Measurements from ENCODE around the gene SCAF8.

SCAF8 gene

GRCh38 chr6:154757352-154758050, 24.3 kb downstream of the SCAF8 start:
- no peak overlapping the region for H3K9ac ChIP-seq (ENCODE audit: low read depth, low read length, poor library complexity)
- H3K9me3 ChIP-seq (replicated peaks in 1 of 2; ENCODE audit: control insufficient read depth in 2 of 2, insufficient read depth in 1 of 2, low read depth in 1 of 2, low read length in 2 of 2): peaks cover 0 to 14% of the 10 kb centered on the region in 2 donors

GRCh38 chr6:154758125-154758524, 24.9 kb downstream of the SCAF8 start:
- H2BK5ac ChIP-seq (ENCODE audit: low read length): no peak overlapping the region
- no CpG with 5 or more reads among the region's 6 CpGs for WGBS, 2 donors (ENCODE audit: extremely low coverage in 2 of 2, insufficient read length in 2 of 2, insufficient replicate concordance in 1 of 2)
- no peak overlapping the region for H2BK15ac ChIP-seq (ENCODE audit: low read length)
- peaks cover 0 to 36% of the 10 kb centered on the region in 2 donors for H3K36me3 ChIP-seq (replicated peaks in 1 of 2; ENCODE audit: control insufficient read depth in 2 of 2, insufficient read depth in 2 of 2, low read length in 2 of 2)
- peaks cover 0 to 14% of the 10 kb centered on the region in 2 donors for H3K9me3 ChIP-seq (replicated peaks in 1 of 2; ENCODE audit: control insufficient read depth in 2 of 2, insufficient read depth in 1 of 2, low read depth in 1 of 2, low read length in 2 of 2)
- H3K4me1 ChIP-seq (ENCODE audit: control insufficient read depth in 2 of 2, insufficient read depth in 1 of 2, low read depth in 1 of 2, low read length in 2 of 2): peaks cover 0 to 10% of the 10 kb centered on the region in 2 donors
- H3K23ac ChIP-seq (ENCODE audit: low read depth, low read length, poor library complexity): no peak overlapping the region
- no peak overlapping the region for H2AFZ ChIP-seq (ENCODE audit: low read length)
- peak overlapping the region; percentile 38 for H3K27ac ChIP-seq (replicated peaks; ENCODE audit: low read length)
- H4K8ac ChIP-seq (ENCODE audit: low read depth, low read length): no peak overlapping the region
- peaks cover 2% of the 10 kb centered on the region for H3K79me1 ChIP-seq (ENCODE audit: low read depth, low read length)
- no peaks in the 10 kb centered on the region for H3K27me3 ChIP-seq (ENCODE audit: control insufficient read depth in 3 of 3, insufficient read depth in 3 of 3, low read depth in 1 of 3, low read length in 3 of 3)
- H2AK5ac ChIP-seq (ENCODE audit: low read depth, low read length): no peak overlapping the region
- H3K9ac ChIP-seq (ENCODE audit: low read depth, low read length, poor library complexity): no peak overlapping the region
- no peak overlapping the region for H4K91ac ChIP-seq (ENCODE audit: low read depth, low read length, poor library complexity)
- H2BK12ac ChIP-seq (ENCODE audit: low read length): no peak overlapping the region
- no peak overlapping the region for H3K4ac ChIP-seq (ENCODE audit: low read length)
- no peak overlapping the region for H3K14ac ChIP-seq (ENCODE audit: low read length)
- no peak overlapping the region for H2BK120ac ChIP-seq (ENCODE audit: low read depth, low read length)
- DNase-seq (ENCODE audit: low spot score): no peak
- no peak overlapping the region for H3K18ac ChIP-seq (ENCODE audit: low read length)
- no peak overlapping the region for H3K4me3 ChIP-seq (ENCODE audit: low read length in 2 of 2)
- no peak overlapping the region for H3K4me2 ChIP-seq (ENCODE audit: insufficient read depth, low read length, poor library complexity, severe bottlenecking)

More at GRCh38 chr6:154757352-154758050, 24.3 kb downstream of the SCAF8 start:
- H3K4me3 ChIP-seq (ENCODE audit: low read length in 2 of 2): no peak overlapping the region
- no peak overlapping the region for H2BK15ac ChIP-seq (ENCODE audit: low read length)
- no peak overlapping the region for H3K23ac ChIP-seq (ENCODE audit: low read depth, low read length, poor library complexity)
- peaks cover 2% of the 10 kb centered on the region for H3K79me1 ChIP-seq (ENCODE audit: low read depth, low read length)
- no peak overlapping the region for H4K8ac ChIP-seq (ENCODE audit: low read depth, low read length)
- H2BK12ac ChIP-seq (ENCODE audit: low read length): no peak overlapping the region
- no peak overlapping the region for H4K91ac ChIP-seq (ENCODE audit: low read depth, low read length, poor library complexity)
- no CpG with 5 or more reads among the region's 3 CpGs for WGBS, 2 donors (ENCODE audit: extremely low coverage in 2 of 2, insufficient read length in 2 of 2, insufficient replicate concordance in 1 of 2)
- no peak overlapping the region for H3K14ac ChIP-seq (ENCODE audit: low read length)
- H3K18ac ChIP-seq (ENCODE audit: low read length): no peak overlapping the region
- no peak overlapping the region for H3K4me2 ChIP-seq (ENCODE audit: insufficient read depth, low read length, poor library complexity, severe bottlenecking)
- H3K4me1 ChIP-seq (ENCODE audit: control insufficient read depth in 2 of 2, insufficient read depth in 1 of 2, low read depth in 1 of 2, low read length in 2 of 2): peaks cover 0 to 10% of the 10 kb centered on the region in 2 donors
- no peak overlapping the region for H2AFZ ChIP-seq (ENCODE audit: low read length)
- peaks cover 0 to 40% of the 10 kb centered on the region in 2 donors for H3K36me3 ChIP-seq (replicated peaks in 1 of 2; ENCODE audit: control insufficient read depth in 2 of 2, insufficient read depth in 2 of 2, low read length in 2 of 2)
- H3K4ac ChIP-seq (ENCODE audit: low read length): no peak overlapping the region
- H3K27ac ChIP-seq (replicated peaks; ENCODE audit: low read length): no peak overlapping the region
- H3K27me3 ChIP-seq (ENCODE audit: control insufficient read depth in 3 of 3, insufficient read depth in 3 of 3, low read depth in 1 of 3, low read length in 3 of 3): no peaks in the 10 kb centered on the region
- no peak overlapping the region for H2BK120ac ChIP-seq (ENCODE audit: low read depth, low read length)
- H2BK5ac ChIP-seq (ENCODE audit: low read length): no peak overlapping the region
- DNase-seq (ENCODE audit: low spot score): no peak
- H2AK5ac ChIP-seq (ENCODE audit: low read depth, low read length): no peak overlapping the region

DNA sequence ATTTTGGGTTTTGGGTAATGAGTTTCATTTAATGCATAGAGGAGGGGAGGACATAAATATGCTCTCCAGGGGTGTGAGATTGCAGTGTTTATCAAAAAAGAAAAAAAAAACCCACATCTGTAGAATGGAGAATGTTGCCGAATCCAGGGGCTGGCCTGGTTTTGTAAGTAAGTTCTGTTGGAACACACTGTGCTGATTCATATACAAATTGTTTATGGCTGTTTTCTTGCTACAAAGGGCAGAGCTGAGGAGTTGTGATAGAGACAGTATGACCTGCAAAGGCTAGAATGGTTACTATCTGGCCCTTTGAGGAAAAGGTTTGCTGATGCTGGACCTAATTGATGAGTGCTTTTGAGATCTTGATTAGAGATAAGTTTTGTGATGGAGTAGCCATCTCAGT, 30.4 kb downstream of the SCAF8 start:
- WGBS, 2 donors (ENCODE audit: extremely low coverage in 2 of 2, insufficient read length in 2 of 2, insufficient replicate concordance in 1 of 2): no CpG with 5 or more reads among the region's 1 CpG
- H2AFZ ChIP-seq (ENCODE audit: low read length): no peak overlapping the region

GRCh38 chr6:154765273-154765672, 32.1 kb downstream of the SCAF8 start:
- H3K27me3 ChIP-seq (ENCODE audit: control insufficient read depth in 3 of 3, insufficient read depth in 3 of 3, low read depth in 1 of 3, low read length in 3 of 3): no peaks in the 10 kb centered on the region
- H3K23ac ChIP-seq (ENCODE audit: low read depth, low read length, poor library complexity): no peak overlapping the region
- H3K36me3 ChIP-seq (replicated peaks in 1 of 2; ENCODE audit: control insufficient read depth in 2 of 2, insufficient read depth in 2 of 2, low read length in 2 of 2): peaks cover 2 to 41% of the 10 kb centered on the region in 2 donors
- no peak overlapping the region for H3K27ac ChIP-seq (replicated peaks; ENCODE audit: low read length)
- no peak overlapping the region for H2AK5ac ChIP-seq (ENCODE audit: low read depth, low read length)
- H2BK12ac ChIP-seq (ENCODE audit: low read length): no peak overlapping the region
- no peak overlapping the region for H2BK5ac ChIP-seq (ENCODE audit: low read length)
- peaks cover 2% of the 10 kb centered on the region for H3K79me1 ChIP-seq (ENCODE audit: low read depth, low read length)
- H2BK15ac ChIP-seq (ENCODE audit: low read length): no peak overlapping the region
- DNase-seq (ENCODE audit: low spot score): no peak
- H4K91ac ChIP-seq (ENCODE audit: low read depth, low read length, poor library complexity): no peak overlapping the region
- no peak overlapping the region for H3K4me2 ChIP-seq (ENCODE audit: insufficient read depth, low read length, poor library complexity, severe bottlenecking)
- H3K14ac ChIP-seq (ENCODE audit: low read length): no peak overlapping the region
- no peak overlapping the region for H2AFZ ChIP-seq (ENCODE audit: low read length)
- no peak overlapping the region for H3K9ac ChIP-seq (ENCODE audit: low read depth, low read length, poor library complexity)
- H3K9me3 ChIP-seq (replicated peaks in 1 of 2; ENCODE audit: control insufficient read depth in 2 of 2, insufficient read depth in 1 of 2, low read depth in 1 of 2, low read length in 2 of 2): peaks cover 0 to 20% of the 10 kb centered on the region in 2 donors
- no peak overlapping the region for H2BK120ac ChIP-seq (ENCODE audit: low read depth, low read length)
- H3K18ac ChIP-seq (ENCODE audit: low read length): no peak overlapping the region
- peaks cover 9 to 15% of the 10 kb centered on the region in 2 donors for H3K4me1 ChIP-seq (ENCODE audit: control insufficient read depth in 2 of 2, insufficient read depth in 1 of 2, low read depth in 1 of 2, low read length in 2 of 2)
- H3K4me3 ChIP-seq (ENCODE audit: low read length in 2 of 2): no peak overlapping the region
- no peak overlapping the region for H4K8ac ChIP-seq (ENCODE audit: low read depth, low read length)
- WGBS, 2 donors (ENCODE audit: extremely low coverage in 2 of 2, insufficient read length in 2 of 2, insufficient replicate concordance in 1 of 2): no CpG with 5 or more reads among the region's 1 CpG
- H3K4ac ChIP-seq (ENCODE audit: low read length): no peak overlapping the region

More for the DNA sequence above, 30.4 kb downstream of the SCAF8 start:
- no peak overlapping the region for H3K23ac ChIP-seq (ENCODE audit: low read depth, low read length, poor library complexity)
- no peak overlapping the region for H2BK5ac ChIP-seq (ENCODE audit: low read length)
- H2BK120ac ChIP-seq (ENCODE audit: low read depth, low read length): no peak overlapping the region
- DNase-seq (ENCODE audit: low spot score): no peak
- no peak overlapping the region for H4K91ac ChIP-seq (ENCODE audit: low read depth, low read length, poor library complexity)
- no peak overlapping the region for H3K18ac ChIP-seq (ENCODE audit: low read length)
- peaks cover 0 to 42% of the 10 kb centered on the region in 2 donors for H3K36me3 ChIP-seq (replicated peaks in 1 of 2; ENCODE audit: control insufficient read depth in 2 of 2, insufficient read depth in 2 of 2, low read length in 2 of 2)
- H3K9ac ChIP-seq (ENCODE audit: low read depth, low read length, poor library complexity): no peak overlapping the region
- H3K27me3 ChIP-seq (ENCODE audit: control insufficient read depth in 3 of 3, insufficient read depth in 3 of 3, low read depth in 1 of 3, low read length in 3 of 3): no peaks in the 10 kb centered on the region
- no peak overlapping the region for H3K4me3 ChIP-seq (ENCODE audit: low read length in 2 of 2)
- peaks cover 11 to 15% of the 10 kb centered on the region in 2 donors for H3K4me1 ChIP-seq (ENCODE audit: control insufficient read depth in 2 of 2, insufficient read depth in 1 of 2, low read depth in 1 of 2, low read length in 2 of 2)
- no peak overlapping the region for H3K27ac ChIP-seq (replicated peaks; ENCODE audit: low read length)
- H2AK5ac ChIP-seq (ENCODE audit: low read depth, low read length): no peak overlapping the region
- H3K14ac ChIP-seq (ENCODE audit: low read length): no peak overlapping the region
- H2BK15ac ChIP-seq (ENCODE audit: low read length): no peak overlapping the region
- no peak overlapping the region for H2BK12ac ChIP-seq (ENCODE audit: low read length)
- no peak overlapping the region for H3K4ac ChIP-seq (ENCODE audit: low read length)
- H4K8ac ChIP-seq (ENCODE audit: low read depth, low read length): no peak overlapping the region
- peaks cover 0 to 20% of the 10 kb centered on the region in 2 donors for H3K9me3 ChIP-seq (replicated peaks in 1 of 2; ENCODE audit: control insufficient read depth in 2 of 2, insufficient read depth in 1 of 2, low read depth in 1 of 2, low read length in 2 of 2)
- peaks cover 2% of the 10 kb centered on the region for H3K79me1 ChIP-seq (ENCODE audit: low read depth, low read length)
- no peak overlapping the region for H3K4me2 ChIP-seq (ENCODE audit: insufficient read depth, low read length, poor library complexity, severe bottlenecking)
